HTR-8/SVneo (cell line): Measurements from ENCODE around the gene PSME3.

Source experiments
- DNase-seq: peaks from one replicate; pipeline ENCODE4 v3.0.0; 2011; ENCODE audit warnings: low spot score, mixed read lengths; ENCODE audit not compliant: insufficient read length
- FAIRE-seq: peaks from 2 replicates; lab custom pipeline; 2011; peaks lifted over from hg19 to GRCh38; lab: Jason Lieb, UNC

Gene PSME3

GRCh38 chr17:42832934-42833766 lies at the start of gene PSME3:
TSS of gene PSME3 (plus strand) at chr17:42833397. CDS start at chr17:42833632, 235 bp downstream.
- DNase-seq (peak; percentile 97), FAIRE-seq (peak; percentile 98)

- DNase-seq = no peak
- FAIRE-seq = no peak
Measured at GRCh38 chr17:42783791-42784138, 49.4 kb upstream of the PSME3 start.

GRCh38 chr17:42784409-42784808 lies 48.8 kb upstream of the PSME3 start:
- no peak for FAIRE-seq
- no peak for DNase-seq

- FAIRE-seq = no peak
- no peak for DNase-seq
Measured at GRCh38 chr17:42784811-42785592, 48.2 kb upstream of the PSME3 start.

GRCh38 chr17:42787266-42787665 lies 45.9 kb upstream of the PSME3 start:
- FAIRE-seq (no peak), DNase-seq (no peak)

GRCh38 chr17:42791948-42792347 lies 41.2 kb upstream of the PSME3 start:
- no peak for FAIRE-seq
- no peak for DNase-seq

- FAIRE-seq = no peak
Measured at GRCh38 chr17:42792545-42792944, 40.7 kb upstream of the PSME3 start.

GRCh38 chr17:42795061-42795460 lies 38.1 kb upstream of the PSME3 start:
- DNase-seq = no peak
- no peak for FAIRE-seq

More at GRCh38 chr17:42792545-42792944, 40.7 kb upstream of the PSME3 start:
- no peak for DNase-seq

- DNase-seq (no peak), FAIRE-seq (no peak)
Measured at GRCh38 chr17:42795465-42795864, 37.7 kb upstream of the PSME3 start.

- DNase-seq (no peak), FAIRE-seq (no peak)
Measured at GRCh38 chr17:42796066-42796758, 37.0 kb upstream of the PSME3 start.

GRCh38 chr17:42797067-42798007 lies 35.9 kb upstream of the PSME3 start:
- DNase-seq = no peak
- FAIRE-seq = no peak

GRCh38 chr17:42798011-42798382 lies 35.2 kb upstream of the PSME3 start:
- no peak for FAIRE-seq
- DNase-seq = no peak

GRCh38 chr17:42798383-42799380 lies 34.5 kb upstream of the PSME3 start, which contains the start of the genes CNTD1 and COA3:
TSS of gene CNTD1 (plus strand) at chr17:42798861. CDS start at chr17:42799068, 207 bp downstream.
TSS of gene COA3 (minus strand) at chr17:42798704. CDS start at chr17:42798681, 23 bp downstream.
- FAIRE-seq = peak; percentile 90
- peak; percentile 98 for DNase-seq

- DNase-seq (no peak), FAIRE-seq (no peak)
Measured at GRCh38 chr17:42803074-42803883, 29.9 kb upstream of the PSME3 start.

GRCh38 chr17:42804918-42805367 lies 28.3 kb upstream of the PSME3 start:
- no peak for FAIRE-seq
- no peak for DNase-seq

GRCh38 chr17:42806249-42806648 lies 26.9 kb upstream of the PSME3 start:
- FAIRE-seq (no peak), DNase-seq (no peak)

GRCh38 chr17:42809250-42809649 lies 23.9 kb upstream of the PSME3 start:
- DNase-seq (peak; percentile 27), FAIRE-seq (peak; percentile 51)
